Psoas muscle (tissue), 8 donors: Measurements from ENCODE around the gene PPFIBP2. TPM values are rescaled to one million over a fixed set of nuclear protein-coding genes. Genes with fewer than 3 reads are reported as not detected.

Source experiments
- ATAC-seq, 4 donors: fragments of 200-7000 bp; cut with Tn5 transposase; one replicate each; pipeline ENCODE4 v1.9.1; 2020; ENCODE audit warnings: moderate library complexity in 3 of 4, mild to moderate bottlenecking in 2 of 4
- DNase-seq, 2 donors: peaks; one replicate each; pipeline ENCODE4 v3.0.0-alpha.2; 2020
- H3K27ac ChIP-seq: fragments of 200-600 bp; one replicate; pipeline ENCODE4 v1.8.0; 2022
- H3K27me3 ChIP-seq, 3 donors: fragments of 200-600 bp in 1 of 3; one replicate each; pipeline versions ENCODE4 v1.6.1 to v1.8.0; 2013 to 2022; ENCODE audit warnings: low read length in 2 of 3, mild to moderate bottlenecking in 2 of 3, moderate library complexity in 1 of 3; ENCODE audit not compliant: insufficient read depth in 3 of 3
- H3K36me3 ChIP-seq, 2 donors: fragments of 200-600 bp in 1 of 2; one replicate each; pipeline versions ENCODE4 v1.6.1 to v1.8.0; 2013 to 2022; ENCODE audit warnings: low read depth in 1 of 2, mild to moderate bottlenecking in 1 of 2, moderate library complexity in 1 of 2; ENCODE audit not compliant: insufficient read depth in 1 of 2
- H3K4me1 ChIP-seq: fragments of 200-600 bp; one replicate; pipeline ENCODE4 v1.8.0; 2022
- H3K4me3 ChIP-seq: fragments of 200-600 bp; one replicate; pipeline ENCODE4 v1.8.0; 2022; ENCODE audit warnings: mild to moderate bottlenecking
- H3K9me3 ChIP-seq: fragments of 200-600 bp; one replicate; pipeline ENCODE4 v1.8.0; 2022
- CTCF ChIP-seq: fragments of 200-600 bp; IDR thresholded peaks from one replicate; pipeline ENCODE4 v1.8.0; 2022; ENCODE audit warnings: antibody characterized with exemption
- WGBS, 3 donors: extraction: QIAGEN DNeasy Blood & Tissue Kit; methylation state at CpG; one replicate each; pipeline versions ENCODE4 v1.1.6 to v1.1.7; 2013; 5-methylcytosine and 5-hydroxymethylcytosine counted together
- intact Hi-C, 2 donors: fragments of 100-400 bp; cut with DNase I; formaldehyde crosslinking; loops; one replicate each; pipeline versions ENCODE4 v1.11.0 to v1.14.2; 2022
- polyA plus RNA-seq, 3 donors: library from polyadenylated mRNA; stranded (reverse); fragments of 200-250 nt; gene quantifications; one replicate each; pipeline ENCODE4 v1.2.3, GENCODE V29; 2013
- total RNA-seq, 4 donors: library from RNA; stranded (reverse); fragmentation: NEBNext Ultra II Directional in 2 of 4; extraction: Animal tissue kit (Norgen Biotek cat#: 25700) in 2 of 4; gene quantifications; one replicate each; pipeline versions ENCODE4 v1.2.1 to v1.2.4, GENCODE V29; 2021 to 2023
- donor health status: healthy with polysubstance abuse.
- donor health status: DM: no; HTN: no; CAD: no; lungs with moderate emphysema.
- donor health status: Bipolar disorder and iron deficiency.
- donor health status: healthy.
- donor health status: DM: yes; HTN: yes; CAD: no.
- donor health status: DM: no; HTN: no; CAD: no.
- donor health status: DM: no; HTN: no; CAD: no.
- donor health status: DM: yes; HTN: yes; CAD: no.

PPFIBP2 gene
- total and polyA plus RNA-seq, 7 donors, result 7.4 to 54.8 (median 19.7) TPM

GRCh38 chr11:7603031-7603781 is 89.4 kb downstream of the PPFIBP2 start:
- TF ChIP-seq CTCF, result no peak

GRCh38 chr11:7604331-7604955 is 90.6 kb downstream of the PPFIBP2 start:
- intact Hi-C loops, result loop anchor here in 1 of 2 donors (5.0 kb wide), 1 partner anchor 92 kb away; the partner anchor contains the start of gene PPFIBP2
- Histone ChIP-seq H3K27me3 (no peaks in the 10 kb centered on the region), H3K27ac (peak overlapping the region; percentile 53), H3K4me1 (peaks cover 39% of the 10 kb centered on the region), H3K9me3 (no peaks in the 10 kb centered on the region), H3K36me3 (no peaks in the 10 kb centered on the region), H3K4me3 (no peak overlapping the region)
- TF ChIP-seq CTCF, result no peak
- DNase-seq (no peak), ATAC-seq (peak in 1 of 4 donors; percentile 11)
- WGBS, 3 donors, result 36 to 61% (median 54%) methylated on average over 3 of the region's 3 CpGs

More at GRCh38 chr11:7603031-7603781, 89.4 kb downstream of the PPFIBP2 start:
- intact Hi-C loops, result loop anchor here in 1 of 2 donors (5.0 kb wide), 1 partner anchor 91 kb away; the partner anchor contains the start of gene PPFIBP2
- H3K4me3 ChIP-seq, result no peak overlapping the region
- H3K36me3 ChIP-seq, result no peaks in the 10 kb centered on the region
- peaks cover 34% of the 10 kb centered on the region for H3K4me1 ChIP-seq
- H3K9me3 ChIP-seq, result no peaks in the 10 kb centered on the region
- no peak for ATAC-seq
- no peak for DNase-seq
- H3K27ac ChIP-seq, result peak overlapping the region; percentile 43
- WGBS, 3 donors, result 55 to 63% (median 58%) methylated on average over 4 of the region's 4 CpGs
- no peaks in the 10 kb centered on the region for H3K27me3 ChIP-seq

- no peaks in the 10 kb centered on the region for H3K27me3 ChIP-seq
- H3K36me3 ChIP-seq, result peaks cover 0 to 4% of the 10 kb centered on the region in 2 donors
- peak overlapping the region; percentile 53 for H3K27ac ChIP-seq
- intact Hi-C loops, result no loop called here
- H3K9me3 ChIP-seq, result no peaks in the 10 kb centered on the region
- TF ChIP-seq CTCF, result no peak
- ATAC-seq, result no peak
- no peak overlapping the region for H3K4me3 ChIP-seq
- DNase-seq, result no peak
- WGBS, 3 donors, result 38 to 46% (median 41%) methylated on average over 5 of the region's 5 CpGs
- H3K4me1 ChIP-seq, result peaks cover 39% of the 10 kb centered on the region
Measured at GRCh38 chr11:7605186-7605943, 91.6 kb downstream of the PPFIBP2 start.

- peaks cover 29% of the 10 kb centered on the region for H3K4me1 ChIP-seq
- DNase-seq (no peak), ATAC-seq (no peak)
- intact Hi-C loops, result no loop called here
- H3K27me3 ChIP-seq, result no peaks in the 10 kb centered on the region
- H3K4me3 ChIP-seq, result no peak overlapping the region
- H3K27ac ChIP-seq, result no peak overlapping the region
- no peak for TF ChIP-seq CTCF
- no peaks in the 10 kb centered on the region for H3K9me3 ChIP-seq
- peaks cover 0 to 15% of the 10 kb centered on the region in 2 donors for H3K36me3 ChIP-seq
Measured at GRCh38 chr11:7606496-7606895, 92.7 kb downstream of the PPFIBP2 start.
